SU-DHL-6 (cell line): ENCODE measurements around the gene RBM26.

ENCODE experiments used
- H2AFZ ChIP-seq: fragments of 200-600 bp; sonication (generic); 2 replicates; pipeline ENCODE4 v1.6.1; 2014; ENCODE audit warnings: low read depth, mild to moderate bottlenecking, moderate library complexity, mixed read lengths, antibody characterized with exemption, low read length; ENCODE audit not compliant: severe bottlenecking
- H3F3A ChIP-seq: fragments of 200-600 bp; shearing (Covaris generic); 2 replicates; pipeline ENCODE4 v1.6.0; 2016; ENCODE audit warnings: antibody characterized with exemption, mild to moderate bottlenecking; ENCODE audit not compliant: insufficient read depth
- H3K27ac ChIP-seq: fragments of 200-600 bp; sonication (generic); 2 replicates; pipeline ENCODE4 v1.5.1; 2016; ENCODE audit warnings: low read depth, mild to moderate bottlenecking, low read length, moderate library complexity, mixed read lengths
- H3K27me3 ChIP-seq: fragments of 200-600 bp; sonication (generic), shearing (Covaris generic); 2 replicates; pipeline ENCODE4 v1.6.0; 2014; ENCODE audit warnings: mild to moderate bottlenecking, low read length
- H3K36me3 ChIP-seq: fragments of 200-600 bp; sonication (generic); 2 replicates; pipeline ENCODE4 v1.6.1; 2014; ENCODE audit warnings: mild to moderate bottlenecking, low read length, mixed read lengths
- H3K4me2 ChIP-seq: fragments of 300-600, 200-600 bp; shearing (Covaris generic), sonication (generic); 2 replicates; pipeline ENCODE4 v1.6.0; 2014; ENCODE audit warnings: low read length, low read depth, mild to moderate bottlenecking; ENCODE audit not compliant: poor library complexity, severe bottlenecking
- H3K4me3 ChIP-seq: fragments of 200-600 bp; sonication (generic); 2 replicates; pipeline ENCODE4 v1.5.1; 2014; ENCODE audit warnings: antibody characterized with exemption, low read length, mild to moderate bottlenecking, mixed read lengths; ENCODE audit not compliant: insufficient read depth, poor library complexity, severe bottlenecking
- H3K79me2 ChIP-seq: fragments of 200-600 bp; sonication (generic); 2 replicates; pipeline ENCODE4 v1.6.1; 2014; ENCODE audit warnings: mild to moderate bottlenecking, low read length, moderate library complexity; ENCODE audit not compliant: insufficient read depth
- H3K9ac ChIP-seq: fragments of 200-600 bp; sonication (generic); 2 replicates; pipeline ENCODE4 v1.7.0; 2014; ENCODE audit warnings: mild to moderate bottlenecking, low read length
- H3K9me2 ChIP-seq: fragments of 200-600 bp; sonication (generic); replicated peaks from 2 replicates; pipeline ENCODE4 v1.6.1; 2014; ENCODE audit warnings: low read length; ENCODE audit not compliant: insufficient read depth
- H3K9me3 ChIP-seq: fragments of 200-600 bp; sonication (generic); 2 replicates; pipeline ENCODE4 v1.6.1; 2014; ENCODE audit warnings: low read length, mixed read lengths; ENCODE audit not compliant: insufficient read depth
- H4K20me1 ChIP-seq: fragments of 200-600 bp; sonication (generic); 2 replicates; pipeline ENCODE4 v1.6.1; 2014; ENCODE audit warnings: low read depth, mild to moderate bottlenecking, antibody characterized with exemption, low read length, moderate library complexity, mixed read lengths
- CTCF ChIP-seq: fragments of 200-600 bp; sonication (generic); IDR thresholded peaks from one replicate; pipeline ENCODE4 v1.5.1; 2017; ENCODE audit warnings: antibody characterized with exemption, mild to moderate bottlenecking, low read length, moderate library complexity; ENCODE audit not compliant: insufficient read depth, poor library complexity, severe bottlenecking
- EZH2phosphoT487 ChIP-seq: fragments of 200-600 bp; sonication (generic), shearing (Covaris generic); conservative IDR thresholded peaks from 2 replicates; pipeline ENCODE4 v1.6.1; 2018; ENCODE audit warnings: mild to moderate bottlenecking, antibody characterized with exemption, low read length, moderate library complexity, mixed read lengths

Gene RBM26

DNA sequence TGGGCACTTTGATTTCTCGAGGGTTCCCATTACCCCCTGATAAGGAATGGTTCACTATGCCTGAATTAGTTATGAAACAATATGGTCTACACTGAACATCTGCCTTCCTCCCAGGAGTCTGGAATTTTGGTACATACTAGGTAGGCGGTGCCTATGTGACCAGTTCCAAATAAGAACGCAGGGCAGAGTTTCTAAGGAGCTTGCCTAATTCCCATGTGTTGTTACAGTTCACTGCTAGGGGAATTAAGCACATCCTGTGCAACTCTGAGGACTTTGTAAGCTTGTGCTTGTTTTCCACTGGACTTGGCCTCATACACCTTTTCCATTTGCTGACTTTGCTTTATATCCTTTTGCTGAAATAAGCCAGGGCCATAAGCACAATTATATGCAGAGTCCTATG is 29.2 kb downstream of the RBM26 start:
- TF ChIP-seq CTCF: no peak
- no peak for TF ChIP-seq EZH2phosphoT487
- H3K9me3 ChIP-seq: no peaks in the 10 kb centered on the region
- no peaks in the 10 kb centered on the region for H3K27me3 ChIP-seq
- no peaks in the 10 kb centered on the region; the same call in 1 of the 2 replicates for H3F3A ChIP-seq
- H4K20me1 ChIP-seq: peaks cover 28% of the 10 kb centered on the region
- no peak overlapping the region for H3K4me2 ChIP-seq
- no peak overlapping the region for H3K9ac ChIP-seq
- no peak overlapping the region for H3K4me3 ChIP-seq
- no peaks in the 10 kb centered on the region for H3K9me2 ChIP-seq
- no peak overlapping the region for H2AFZ ChIP-seq
- H3K36me3 ChIP-seq: peaks cover 27% of the 10 kb centered on the region
- peaks cover 55% of the 10 kb centered on the region for H3K79me2 ChIP-seq
- H3K27ac ChIP-seq: no peak overlapping the region

DNA sequence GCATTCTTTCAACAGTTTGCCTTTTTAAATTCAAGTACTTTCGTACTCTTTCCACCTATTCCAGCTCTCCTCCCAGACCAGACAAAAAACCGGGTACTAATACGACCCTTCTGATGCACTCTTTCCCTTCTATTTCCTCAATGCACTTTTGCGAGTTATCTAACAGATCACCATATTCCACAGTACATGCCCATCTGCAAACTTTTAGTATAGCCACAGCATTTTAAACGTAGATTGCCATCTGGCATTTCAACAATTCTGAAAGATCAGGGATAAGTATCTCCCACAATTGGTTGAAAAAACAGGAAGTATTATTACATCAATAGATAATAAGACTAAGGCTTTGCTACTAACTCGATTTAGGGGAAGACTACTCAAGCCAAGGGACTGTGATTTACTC is 31.5 kb downstream of the RBM26 start:
- Histone ChIP-seq H4K20me1 (peaks cover 6% of the 10 kb centered on the region; the same call in 1 of the 2 replicates), H3K36me3 (peaks cover 42% of the 10 kb centered on the region)

DNA sequence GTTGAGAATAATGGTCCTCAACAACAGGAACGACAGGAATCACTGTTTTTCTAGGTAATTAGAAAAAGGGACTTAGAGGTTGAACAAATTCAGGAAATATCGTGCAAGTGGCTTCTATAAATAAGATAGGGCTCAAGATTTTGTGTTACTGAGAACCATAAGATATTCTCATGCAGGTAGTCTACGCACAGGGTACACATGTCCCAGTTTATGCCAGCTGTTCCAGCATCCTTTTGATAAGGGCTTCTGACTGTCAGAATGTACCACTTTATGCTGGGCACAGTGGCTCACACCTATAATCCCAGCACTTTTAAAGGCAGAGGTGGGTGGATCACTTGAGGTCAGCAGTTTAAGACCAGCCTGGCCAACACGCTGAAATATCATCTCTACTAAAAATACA is 32.1 kb downstream of the RBM26 start:
- Histone ChIP-seq H3K27ac (no peak overlapping the region), H3K9ac (no peak overlapping the region), H3K27me3 (no peaks in the 10 kb centered on the region), H4K20me1 (peaks cover 3% of the 10 kb centered on the region; the same call in 1 of the 2 replicates), H3K9me2 (no peaks in the 10 kb centered on the region), H3K79me2 (peaks cover 26% of the 10 kb centered on the region), H3K9me3 (no peaks in the 10 kb centered on the region), H2AFZ (no peak overlapping the region), H3K36me3 (peaks cover 47% of the 10 kb centered on the region), H3K4me2 (no peak overlapping the region), H3K4me3 (no peak overlapping the region), H3F3A (peaks cover 8% of the 10 kb centered on the region; the same call in 1 of the 2 replicates)
- TF ChIP-seq CTCF (no peak), EZH2phosphoT487 (no peak)

More for the DNA sequence above, 31.5 kb downstream of the RBM26 start:
- no peaks in the 10 kb centered on the region for H3K27me3 ChIP-seq
- H3K9me2 ChIP-seq: no peaks in the 10 kb centered on the region
- H3K4me2 ChIP-seq: no peak overlapping the region
- H3K27ac ChIP-seq: no peak overlapping the region
- no peak overlapping the region for H3K9ac ChIP-seq
- H2AFZ ChIP-seq: no peak overlapping the region
- TF ChIP-seq CTCF (no peak), EZH2phosphoT487 (no peak)
- H3K4me3 ChIP-seq: no peak overlapping the region
- peaks cover 33% of the 10 kb centered on the region for H3K79me2 ChIP-seq
- peaks cover 8% of the 10 kb centered on the region; the same call in 1 of the 2 replicates for H3F3A ChIP-seq
- no peaks in the 10 kb centered on the region for H3K9me3 ChIP-seq

DNA sequence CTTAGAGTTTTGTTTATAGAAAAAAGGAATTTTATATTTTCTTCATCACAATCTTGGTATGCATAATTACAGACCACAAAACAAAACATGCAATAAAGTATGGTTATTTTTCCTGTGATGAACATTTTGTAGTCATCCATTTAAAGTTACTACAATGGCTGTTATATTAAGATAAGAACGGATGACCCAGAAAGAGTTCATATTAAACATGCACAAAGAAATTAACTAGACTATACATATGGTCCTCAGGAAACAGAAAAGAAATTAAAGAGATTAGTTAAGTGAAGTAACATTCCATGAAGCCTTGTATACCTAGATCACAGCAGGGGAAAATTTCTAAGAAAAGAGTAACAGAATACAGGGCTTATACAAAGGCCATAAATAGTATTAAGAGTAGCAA is 36.8 kb downstream of the RBM26 start:
- TF ChIP-seq EZH2phosphoT487 (no peak), CTCF (no peak)
- H3F3A ChIP-seq: peaks cover 8% of the 10 kb centered on the region; the same call in 1 of the 2 replicates
- H3K9me2 ChIP-seq: no peaks in the 10 kb centered on the region
- H3K9ac ChIP-seq: no peak overlapping the region
- H3K79me2 ChIP-seq: peaks cover 13% of the 10 kb centered on the region; the same call in 1 of the 2 replicates
- H4K20me1 ChIP-seq: no peaks in the 10 kb centered on the region
- H3K4me2 ChIP-seq: no peak overlapping the region
- H3K27me3 ChIP-seq: no peaks in the 10 kb centered on the region
- no peaks in the 10 kb centered on the region for H3K9me3 ChIP-seq
- no peak overlapping the region for H3K4me3 ChIP-seq
- H2AFZ ChIP-seq: no peak overlapping the region
- peaks cover 63% of the 10 kb centered on the region for H3K36me3 ChIP-seq
- H3K27ac ChIP-seq: no peak overlapping the region
